Activated CD8-positive, alpha-beta memory T cell treated with anti-CD3 and anti-CD28 coated beads, Interleukin-2, amount 10 ng/mL, durations not matched to agents 7 days and 5 days (primary cell): ENCODE results near the gene SPANXN2. TPM values are rescaled to one million over a fixed set of nuclear protein-coding genes. Genes with fewer than 3 reads are reported as not detected.

Source experiments
- total RNA-seq, 2 experiments: library from RNA; stranded (reverse); gene quantifications; one replicate each; pipeline ENCODE4 v1.2.3, GENCODE V29; 2021

SPANXN2 gene
- total RNA-seq, 2 experiments from 2014 or later, result not detected

Other genes with a start within 250 kb of the SPANXN2 start
- gene SPANXN3, start 203.3 kb downstream of the SPANXN2 start, total RNA-seq, result not detected
- not detected for gene SLITRK4, start 84.7 kb downstream of the SPANXN2 start, total RNA-seq
- gene UBE2NL, start 163.3 kb upstream of the SPANXN2 start, total RNA-seq, result not detected